Stimulated activated CD4-positive, alpha-beta T cell treated with anti-CD3 and anti-CD28 coated beads, Interleukin-4, amount 100 ng/mL, for 24 hours (primary cell): ENCODE measurements around the gene MTMR1.

Source experiments
- DNase-seq: peaks from one replicate; pipeline ENCODE4 v3.0.0-alpha.2; 2020

Gene MTMR1

GRCh38 chrX:150697641-150698040 lies 4.4 kb downstream of the MTMR1 start:
- peak; percentile 23 for DNase-seq

- no peak for DNase-seq
Measured at GRCh38 chrX:150698981-150699380, 5.8 kb downstream of the MTMR1 start.

- DNase-seq = no peak
Measured at GRCh38 chrX:150700107-150700506, 6.9 kb downstream of the MTMR1 start.

DNA sequence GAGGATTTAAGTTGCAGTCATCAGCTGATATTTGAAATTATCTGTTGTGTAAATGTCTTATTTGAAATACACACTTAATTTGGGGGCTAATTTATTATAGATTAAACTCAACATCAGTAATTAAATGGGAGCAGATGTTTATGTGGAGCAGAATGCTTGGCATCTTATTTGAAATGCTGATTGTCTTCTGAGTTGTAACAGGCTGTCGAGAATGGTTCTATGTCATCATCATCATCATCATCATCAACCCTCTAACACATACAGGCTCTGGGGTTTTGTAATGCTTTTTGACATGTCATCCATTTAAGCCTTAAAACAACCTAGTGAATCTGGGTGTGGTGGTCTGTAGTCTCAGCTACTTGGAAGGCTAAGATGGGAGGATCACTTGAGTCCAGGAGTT lies 8.2 kb downstream of the MTMR1 start:
- no peak for DNase-seq

DNA sequence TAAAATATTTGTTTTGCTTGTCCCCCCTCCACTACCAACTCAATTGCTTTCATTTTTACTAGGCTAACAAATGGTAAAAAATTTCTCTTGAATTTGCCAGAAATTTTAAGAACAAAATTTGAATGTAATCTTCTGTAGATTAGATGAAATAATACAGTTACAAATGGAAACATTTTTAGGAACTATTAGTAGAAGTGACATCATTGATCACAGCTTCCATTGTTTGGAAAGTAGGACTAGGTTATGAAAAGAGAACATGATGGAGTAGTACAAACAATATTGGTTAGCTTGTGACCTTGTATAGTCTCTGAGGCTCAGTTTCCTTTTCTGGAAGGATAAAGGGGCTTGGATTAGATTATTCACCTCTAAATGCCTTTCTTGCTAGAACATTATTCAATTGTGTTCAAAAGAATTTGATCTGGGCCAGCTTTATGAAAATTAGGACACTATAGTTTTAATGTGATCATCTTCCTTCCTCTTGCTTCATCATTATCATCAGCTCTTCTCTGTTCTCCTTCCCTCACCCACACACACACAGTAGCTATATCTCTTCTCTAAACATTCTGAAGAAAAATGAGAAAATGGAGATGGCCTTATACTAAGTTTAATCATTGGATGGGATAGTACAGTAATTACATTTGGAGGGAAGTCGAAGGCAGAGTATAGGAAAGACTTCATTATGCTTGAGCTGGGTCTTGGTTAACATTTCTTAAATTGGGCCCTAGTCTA lies 9.9 kb downstream of the MTMR1 start:
- no peak for DNase-seq

GRCh38 chrX:150703695-150703974 lies 10.4 kb downstream of the MTMR1 start:
- DNase-seq = no peak

- peak; percentile 27 for DNase-seq
Measured at GRCh38 chrX:150704030-150704613, 10.9 kb downstream of the MTMR1 start.

- DNase-seq = no peak
Measured at GRCh38 chrX:150712619-150713018, 19.4 kb downstream of the MTMR1 start.

- no peak for DNase-seq
Measured at GRCh38 chrX:150715184-150715583, 22.0 kb downstream of the MTMR1 start.

- DNase-seq = no peak
Measured at GRCh38 chrX:150719621-150720020, 26.4 kb downstream of the MTMR1 start.

- DNase-seq = no peak
Measured at GRCh38 chrX:150729956-150730355, 36.8 kb downstream of the MTMR1 start.

DNA sequence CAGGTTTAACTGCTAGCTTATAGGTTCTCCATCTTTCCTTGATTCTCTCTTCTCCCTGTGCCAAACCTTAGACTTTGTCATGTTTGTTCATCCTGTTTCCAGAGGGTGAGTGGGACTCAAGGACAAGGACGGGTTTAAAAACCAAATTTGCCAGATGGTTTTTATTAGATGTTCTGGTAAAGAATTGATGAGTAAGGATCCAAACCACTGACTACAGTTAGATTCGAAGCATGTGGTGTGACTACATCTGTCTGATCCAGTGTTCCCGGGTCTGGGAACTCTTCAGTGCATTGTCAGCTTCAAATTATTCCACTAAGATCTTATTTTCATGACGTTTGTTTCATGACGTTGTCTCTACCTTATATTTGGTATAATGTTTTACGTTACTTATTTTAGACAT lies 37.5 kb downstream of the MTMR1 start:
- no peak for DNase-seq

GRCh38 chrX:150731795-150732194 lies 38.6 kb downstream of the MTMR1 start:
- peak; percentile 72 for DNase-seq

DNA sequence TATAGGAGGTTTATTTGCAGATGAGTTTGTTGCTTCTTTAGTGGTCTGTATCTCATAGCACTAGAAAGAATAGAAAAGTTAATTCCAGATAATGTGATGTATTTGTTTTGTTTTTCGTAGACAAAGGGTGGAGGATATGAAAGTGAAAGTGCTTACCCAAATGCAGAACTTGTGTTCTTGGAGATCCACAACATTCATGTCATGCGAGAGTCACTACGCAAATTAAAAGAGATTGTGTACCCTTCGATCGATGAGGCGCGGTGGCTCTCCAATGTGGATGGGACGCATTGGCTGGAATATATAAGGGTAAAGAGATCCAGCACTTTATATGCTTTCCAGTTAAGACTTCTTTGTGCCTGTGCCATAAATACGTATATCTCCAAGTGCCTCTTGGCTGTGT lies 43.3 kb downstream of the MTMR1 start:
- DNase-seq = no peak

- no peak for DNase-seq
Measured at GRCh38 chrX:150752124-150752523, 58.9 kb downstream of the MTMR1 start.

DNA sequence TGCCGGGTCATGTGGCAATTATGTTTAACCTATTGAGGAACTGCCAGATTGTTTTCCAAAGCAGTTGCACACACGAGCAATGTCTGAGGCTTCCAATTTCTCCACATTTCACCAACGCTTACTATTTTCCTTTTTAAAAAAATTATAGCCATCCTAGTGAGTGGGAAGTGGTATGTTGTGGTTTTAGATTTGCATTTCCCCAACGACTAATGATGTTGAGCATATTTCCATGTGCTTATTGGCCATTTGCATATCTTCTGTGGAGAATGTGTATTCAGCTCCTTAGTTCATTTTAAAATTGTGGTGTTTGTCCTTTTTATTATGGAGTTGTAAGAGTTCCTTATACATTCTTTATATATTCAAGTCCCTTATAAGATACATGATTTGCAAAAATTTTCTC lies 60.2 kb downstream of the MTMR1 start:
- no peak for DNase-seq

DNA sequence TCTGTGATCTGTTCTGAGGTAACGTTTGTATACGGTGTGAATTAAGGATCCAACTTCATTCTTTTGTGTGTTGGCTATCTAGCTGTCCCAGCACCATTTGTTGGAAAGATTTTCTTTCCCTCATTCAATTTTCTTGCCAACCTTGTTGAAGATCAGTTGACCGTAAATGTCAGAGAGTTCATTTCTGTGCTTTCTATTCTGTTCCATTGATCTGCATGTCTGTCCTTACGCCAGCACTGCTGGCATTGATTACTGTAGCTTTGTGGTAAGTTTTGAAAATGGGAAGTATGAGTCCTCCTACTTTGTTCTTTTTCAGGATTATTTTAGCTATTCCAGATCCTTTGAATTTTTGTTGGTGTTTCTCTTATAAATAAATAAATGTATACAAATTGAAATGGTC lies 60.8 kb downstream of the MTMR1 start:
- DNase-seq = no peak

GRCh38 chrX:150757371-150757770 lies 64.2 kb downstream of the MTMR1 start:
- no peak for DNase-seq

DNA sequence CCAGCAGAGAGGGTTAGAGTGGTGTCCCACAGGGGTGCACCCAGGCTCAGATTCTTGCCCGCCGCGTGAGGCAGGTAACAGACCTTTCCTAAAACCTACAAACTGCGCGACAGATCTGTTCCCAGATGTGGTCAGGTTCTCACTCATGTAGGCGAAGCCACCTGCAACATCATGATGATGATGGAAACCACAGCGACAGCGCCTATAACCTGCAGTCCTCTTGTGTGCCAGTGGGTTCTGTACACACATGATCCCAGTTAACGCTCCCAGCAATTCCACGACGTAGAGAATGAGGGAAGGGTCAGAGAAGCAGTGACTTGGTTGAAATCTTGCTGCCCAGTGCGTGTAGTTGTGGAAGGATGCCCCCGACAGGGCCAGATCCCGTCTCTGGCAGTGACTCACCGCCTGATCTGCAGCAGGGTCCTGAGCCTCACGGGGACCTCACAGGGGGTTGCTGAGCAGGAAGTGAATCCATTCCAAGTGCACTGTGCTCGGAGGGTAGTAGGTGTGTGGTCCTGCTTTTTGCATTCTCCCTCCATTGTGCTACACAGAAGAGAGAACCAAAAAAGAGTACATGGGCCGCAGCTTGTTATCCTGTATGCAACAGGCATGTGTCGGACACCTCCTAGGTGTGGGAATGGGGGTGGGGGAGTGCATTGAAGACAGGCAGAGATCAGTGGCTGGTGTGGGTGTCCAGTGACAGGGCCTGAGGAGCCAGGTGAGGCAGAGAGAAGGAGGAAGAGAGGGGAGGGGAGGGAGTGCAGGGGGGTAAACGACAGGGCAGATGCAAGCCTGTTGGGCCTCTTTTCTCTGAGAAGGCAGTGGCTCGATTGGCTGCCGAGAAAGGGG lies 66.6 kb downstream of the MTMR1 start:
- DNase-seq = no peak

DNA sequence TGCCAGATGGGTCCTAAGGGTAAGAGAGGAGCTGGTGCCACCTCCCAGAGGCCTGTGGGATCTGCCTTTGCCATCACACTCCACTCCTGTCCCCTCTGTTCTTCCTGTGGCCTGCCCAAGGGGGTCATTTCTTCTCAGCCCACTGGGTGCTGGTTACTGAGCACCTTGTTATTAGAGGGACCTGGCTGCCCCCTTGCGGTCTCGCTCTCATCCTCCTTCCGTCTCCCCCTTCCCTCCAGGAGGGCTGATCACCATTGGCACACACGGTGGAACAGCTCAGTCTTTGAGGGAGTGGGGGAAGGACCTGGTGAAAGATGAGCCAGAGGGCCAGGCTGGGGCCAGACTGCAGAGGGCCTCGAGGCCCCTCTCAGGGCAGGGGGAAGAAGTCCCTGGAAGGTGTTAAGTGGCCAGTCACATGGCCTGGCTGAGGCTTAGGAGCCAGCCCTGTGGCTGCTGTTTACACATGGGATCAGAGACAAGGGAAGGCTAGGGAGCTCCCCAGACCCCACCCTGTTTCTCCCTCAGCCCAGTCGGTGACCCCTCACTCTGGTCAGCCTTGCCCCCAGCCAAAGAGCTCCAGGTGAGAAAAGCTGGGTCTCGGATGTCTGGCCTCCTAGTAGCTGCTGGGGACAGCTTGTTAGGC lies 68.1 kb downstream of the MTMR1 start:
- no peak for DNase-seq

DNA sequence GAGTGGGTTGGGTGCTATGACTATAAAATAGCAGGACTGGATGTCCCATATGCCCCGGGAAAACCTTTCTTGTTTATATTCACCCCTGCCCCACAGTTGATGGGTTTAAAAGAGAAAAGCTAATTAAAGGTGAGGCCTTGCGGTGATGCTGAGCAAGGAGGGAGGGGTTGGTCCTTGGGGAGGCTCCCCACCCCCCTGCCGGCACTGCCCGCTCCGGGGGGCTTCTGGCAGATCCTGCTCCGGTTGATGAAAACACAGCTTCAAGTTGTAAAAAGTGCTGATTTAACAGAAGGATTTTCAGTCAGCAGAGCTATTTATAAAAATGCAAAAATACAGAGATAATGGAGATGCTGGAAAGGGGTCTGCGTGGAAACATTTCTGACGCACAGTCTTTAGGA lies 68.6 kb downstream of the MTMR1 start:
- no peak for DNase-seq

- no peak for DNase-seq
Measured at GRCh38 chrX:150762258-150763165, 69.3 kb downstream of the MTMR1 start.
